Measurements from ENCODE around the gene DMKN. TPM values are rescaled to one million over a fixed set of nuclear protein-coding genes. Genes with fewer than 3 reads are reported as not detected.
A peak's percentile ranks its signal among the peaks of the same experiment; 100 is the strongest.

Gene DMKN
- total and polyA plus RNA-seq, 2 of the 8 experiments (the other 6 are each of a cell fraction or from before 2014, with no cell fraction given) = 290 to 330 TPM

- no peak overlapping the region for H2BK20ac ChIP-seq (ENCODE audit: low read length)
- peaks cover 0 to 31% of the 10 kb centered on the region in 2 experiments; a peak in 2 of 4 replicates for H3K79me2 ChIP-seq (ENCODE audit: control insufficient read depth in 1 of 2, insufficient read depth in 2 of 2, low read length in 2 of 2)
- H2BK15ac ChIP-seq (ENCODE audit: low read length) = no peak overlapping the region
- no peak overlapping the region for H4K5ac ChIP-seq (ENCODE audit: insufficient read length, low read depth, low read length)
- H3K56ac ChIP-seq (replicated peaks; ENCODE audit: insufficient read length, low read depth, low read length) = no peak overlapping the region
- no peak overlapping the region for H3K27ac ChIP-seq (ENCODE audit: low read depth, low read length)
- POLR2A ChIA-PET (ENCODE audit: partially characterized antibody) = interaction anchor here (0.6 to 1.7 kb wide), 2 partner anchors 36 to 43 kb away, joined by 5 read pairs; no protein-coding TSS in a partner anchor
- peak overlapping the region in 2 of 4 experiments; percentile 85; a peak in 3 of 7 replicates for H3K9ac ChIP-seq (replicated peaks in 1 of 4; ENCODE audit: extremely low read depth in 1 of 4, low read depth in 3 of 4, low read length in 3 of 4)
- H4K20me1 ChIP-seq (replicated peaks in 1 of 2; ENCODE audit: control insufficient read depth in 1 of 2, insufficient read depth in 2 of 2, low read length in 2 of 2) = peaks cover 4 to 15% of the 10 kb centered on the region in 2 experiments
- H3K36me3 ChIP-seq (ENCODE audit: control insufficient read depth in 2 of 4, insufficient read depth in 4 of 4, low read length in 3 of 4) = peaks cover 3 to 18% (median 9%) of the 10 kb centered on the region in 4 experiments; a peak in 6 of 8 replicates
- CTCF ChIA-PET (ENCODE audit: partially characterized antibody) = interaction anchor here (0.5 to 4.5 kb wide), 5 partner anchors 37 to 263 kb away, joined by 3 to 65 read pairs (median 3); no protein-coding TSS in a partner anchor
- no peak for TF ChIP-seq KDM5A (IDR thresholded peaks at IDR 0.05; ENCODE audit: low read length)
- TF ChIP-seq RBBP5 (IDR thresholded peaks at IDR 0.05; ENCODE audit: borderline replicate concordance, low read depth, low read length) = no peak
- no peak for TF ChIP-seq KDM1A (IDR thresholded peaks at IDR 0.05; ENCODE audit: borderline replicate concordance, low read length)
- WGBS, 2 experiments (ENCODE audit: extremely low coverage in 1 of 2, insufficient coverage in 1 of 2, insufficient read length in 1 of 2, insufficient replicate concordance in 2 of 2, low coverage in 1 of 2, low lambda C conversion rate in 2 of 2, missing lambda C conversion rate in 1 of 2) = 87% methylated on average over 8 of the region's 8 CpGs; no CpG with 5 or more reads in 1 of the 2 experiments
- H3K9me3 ChIP-seq (ENCODE audit: insufficient read depth in 2 of 2, low read depth in 1 of 2, low read length in 1 of 2) = no peaks in the 10 kb centered on the region
- DNase-seq (ENCODE audit: low read depth in 1 of 2, low spot score in 2 of 2) (no peak), FAIRE-seq (no peak)
- no peak overlapping the region for H3K23ac ChIP-seq (ENCODE audit: insufficient read length)
- H2AK5ac ChIP-seq (ENCODE audit: low read depth, low read length) = no peak overlapping the region; the same call in 1 of the 2 replicates
- H3K4ac ChIP-seq (replicated peaks; ENCODE audit: insufficient read length, low read depth, low read length) = no peak overlapping the region
- H3K4me2 ChIP-seq (ENCODE audit: insufficient read depth in 1 of 2, low read depth in 2 of 2, low read length in 2 of 2) = peak overlapping the region; percentile 84 to 88
- H4K8ac ChIP-seq (ENCODE audit: extremely low read depth, insufficient read depth, low read length) = no peak overlapping the region
- no peak overlapping the region for H2BK120ac ChIP-seq (replicated peaks; ENCODE audit: low read depth, low read length)
- H3K14ac ChIP-seq (ENCODE audit: insufficient read length) = no peak overlapping the region
- peaks cover 10% of the 10 kb centered on the region; the same call in 1 of the 2 replicates for H3K23me2 ChIP-seq (ENCODE audit: low read depth, low read length)
- H3K4me3 ChIP-seq (ENCODE audit: extremely low read depth in 1 of 4, insufficient read depth in 2 of 4, low read depth in 3 of 4, low read length in 4 of 4) = peak overlapping the region; percentile 88 to 97 (median 94); a peak in 7 of 8 replicates
- peaks cover 0 to 13% (median 2%) of the 10 kb centered on the region in 4 experiments; a peak in 3 of 7 replicates for H3K4me1 ChIP-seq (replicated peaks in 1 of 4; ENCODE audit: control insufficient read depth in 3 of 4, insufficient read depth in 4 of 4, low read length in 3 of 4)
- H3K79me1 ChIP-seq (ENCODE audit: low read depth, low read length) = peaks cover 18% of the 10 kb centered on the region; the same call in 1 of the 2 replicates
- peak overlapping the region; percentile 56 for H4K91ac ChIP-seq (replicated peaks; ENCODE audit: insufficient read length, low read length)
- no peak overlapping the region for H3K18ac ChIP-seq (ENCODE audit: extremely low read depth, low read length)
- H3K27me3 ChIP-seq (replicated peaks in 1 of 4; ENCODE audit: control insufficient read depth in 3 of 4, extremely low read depth in 1 of 4, insufficient read depth in 3 of 4, low read length in 3 of 4) = no peaks in the 10 kb centered on the region
- no peak overlapping the region for H2BK12ac ChIP-seq (ENCODE audit: low read depth, low read length)
- no peak overlapping the region for H2AFZ ChIP-seq (ENCODE audit: low read length)
- H2BK5ac ChIP-seq (ENCODE audit: low read depth, low read length) = no peak overlapping the region
Observed at GRCh38 chr19:35546532-35546931, 33.1 kb upstream of the DMKN start.

Data from H1 (cell line).